ENCODE results near the gene BAHCC1.

The BAHCC1 gene

GRCh38 chr17:81464586-81464985, 69.3 kb downstream of the BAHCC1 start:
- no peak for DNase-seq

GRCh38 chr17:81465910-81466309, 70.7 kb downstream of the BAHCC1 start:
- DNase-seq, result no peak

GRCh38 chr17:81466564-81467472, 71.6 kb downstream of the BAHCC1 start:
- no peak for DNase-seq

GRCh38 chr17:81468111-81468769, 73.0 kb downstream of the BAHCC1 start:
- no peak for DNase-seq

GRCh38 chr17:81468770-81469121, 73.5 kb downstream of the BAHCC1 start:
- DNase-seq, result no peak

- no peak for DNase-seq
Observed at GRCh38 chr17:81469266-81469665, 74.0 kb downstream of the BAHCC1 start.

GRCh38 chr17:81470270-81470943, 75.2 kb downstream of the BAHCC1 start:
- DNase-seq, result no peak

GRCh38 chr17:81470944-81471817, 75.9 kb downstream of the BAHCC1 start:
- no peak for DNase-seq

GRCh38 chr17:81471818-81472456, 76.7 kb downstream of the BAHCC1 start:
- peak; percentile 30 to 50 for DNase-seq

- no peak for DNase-seq
Observed at GRCh38 chr17:81473019-81473418, 77.8 kb downstream of the BAHCC1 start.

GRCh38 chr17:81474958-81475357, 79.7 kb downstream of the BAHCC1 start:
- no peak for DNase-seq

- no peak for DNase-seq
Observed at GRCh38 chr17:81476097-81476496, 80.8 kb downstream of the BAHCC1 start.

- DNase-seq, result no peak
Observed at GRCh38 chr17:81476635-81477034, 81.4 kb downstream of the BAHCC1 start.

- DNase-seq, result no peak
Observed at GRCh38 chr17:81477173-81477572, 81.9 kb downstream of the BAHCC1 start.

- no peak for DNase-seq
Observed at GRCh38 chr17:81478119-81478518, 82.9 kb downstream of the BAHCC1 start.

GRCh38 chr17:81479175-81480071, 84.2 kb downstream of the BAHCC1 start:
- no peak for DNase-seq

- DNase-seq, result no peak
Observed at GRCh38 chr17:81480140-81481072, 85.1 kb downstream of the BAHCC1 start.

- peak in 1 of 2 experiments; percentile 19 for DNase-seq
Observed at GRCh38 chr17:81481073-81481799, 86.0 kb downstream of the BAHCC1 start.

Measured in cerebellar nuclear complex (tissue), 1 donor.